ENCODE data around the gene SLC25A1. TPM values are rescaled to one million over a fixed set of nuclear protein-coding genes. Genes with fewer than 3 reads are reported as not detected.

The SLC25A1 gene
- total RNA-seq, 4 donors from 2014 or later = 61.1 to 450 (median 97.4) TPM

GRCh38 chr22:19150482-19151328 is 27.8 kb downstream of the SLC25A1 start:
- no peak for TF ChIP-seq CTCF (IDR thresholded peaks at IDR 0.05; ENCODE audit: low read depth)

GRCh38 chr22:19149991-19150390 is 28.5 kb downstream of the SLC25A1 start, which contains the start of gene GSC2:
Gene GSC2, minus strand, starts transcription at chr22:19150292. Its CDS starts 9 bp downstream, at chr22:19150283.
- TF ChIP-seq CTCF (IDR thresholded peaks at IDR 0.05; ENCODE audit: low read depth) = no peak

- TF ChIP-seq CTCF (IDR thresholded peaks at IDR 0.05; ENCODE audit: low read depth) = no peak
These were observed 29.3 kb downstream of the SLC25A1 start for GRCh38 chr22:19149047-19149883.

GRCh38 chr22:19148417-19149046 is 30.0 kb downstream of the SLC25A1 start:
- no peak for TF ChIP-seq CTCF (IDR thresholded peaks at IDR 0.05; ENCODE audit: low read depth)

GRCh38 chr22:19147195-19147780 is 31.2 kb downstream of the SLC25A1 start:
- TF ChIP-seq CTCF (IDR thresholded peaks at IDR 0.05; ENCODE audit: low read depth) = no peak

- TF ChIP-seq CTCF (IDR thresholded peaks at IDR 0.05; ENCODE audit: low read depth) = no peak
These were observed 32.1 kb downstream of the SLC25A1 start for GRCh38 chr22:19146215-19146968.
